Stimulated activated CD8-positive, alpha-beta memory T cell treated with anti-CD3 and anti-CD28 coated beads, Interleukin-2, amount 100 ng/mL, for 1 hour (primary cell): ENCODE data around the gene NRAP.

Experiments used
- DNase-seq, 2 donors: peaks; one replicate each; pipeline ENCODE4 v3.0.0-alpha.2; 2020; ENCODE audit warnings: low read depth in 2 of 2

The NRAP gene, protein sequence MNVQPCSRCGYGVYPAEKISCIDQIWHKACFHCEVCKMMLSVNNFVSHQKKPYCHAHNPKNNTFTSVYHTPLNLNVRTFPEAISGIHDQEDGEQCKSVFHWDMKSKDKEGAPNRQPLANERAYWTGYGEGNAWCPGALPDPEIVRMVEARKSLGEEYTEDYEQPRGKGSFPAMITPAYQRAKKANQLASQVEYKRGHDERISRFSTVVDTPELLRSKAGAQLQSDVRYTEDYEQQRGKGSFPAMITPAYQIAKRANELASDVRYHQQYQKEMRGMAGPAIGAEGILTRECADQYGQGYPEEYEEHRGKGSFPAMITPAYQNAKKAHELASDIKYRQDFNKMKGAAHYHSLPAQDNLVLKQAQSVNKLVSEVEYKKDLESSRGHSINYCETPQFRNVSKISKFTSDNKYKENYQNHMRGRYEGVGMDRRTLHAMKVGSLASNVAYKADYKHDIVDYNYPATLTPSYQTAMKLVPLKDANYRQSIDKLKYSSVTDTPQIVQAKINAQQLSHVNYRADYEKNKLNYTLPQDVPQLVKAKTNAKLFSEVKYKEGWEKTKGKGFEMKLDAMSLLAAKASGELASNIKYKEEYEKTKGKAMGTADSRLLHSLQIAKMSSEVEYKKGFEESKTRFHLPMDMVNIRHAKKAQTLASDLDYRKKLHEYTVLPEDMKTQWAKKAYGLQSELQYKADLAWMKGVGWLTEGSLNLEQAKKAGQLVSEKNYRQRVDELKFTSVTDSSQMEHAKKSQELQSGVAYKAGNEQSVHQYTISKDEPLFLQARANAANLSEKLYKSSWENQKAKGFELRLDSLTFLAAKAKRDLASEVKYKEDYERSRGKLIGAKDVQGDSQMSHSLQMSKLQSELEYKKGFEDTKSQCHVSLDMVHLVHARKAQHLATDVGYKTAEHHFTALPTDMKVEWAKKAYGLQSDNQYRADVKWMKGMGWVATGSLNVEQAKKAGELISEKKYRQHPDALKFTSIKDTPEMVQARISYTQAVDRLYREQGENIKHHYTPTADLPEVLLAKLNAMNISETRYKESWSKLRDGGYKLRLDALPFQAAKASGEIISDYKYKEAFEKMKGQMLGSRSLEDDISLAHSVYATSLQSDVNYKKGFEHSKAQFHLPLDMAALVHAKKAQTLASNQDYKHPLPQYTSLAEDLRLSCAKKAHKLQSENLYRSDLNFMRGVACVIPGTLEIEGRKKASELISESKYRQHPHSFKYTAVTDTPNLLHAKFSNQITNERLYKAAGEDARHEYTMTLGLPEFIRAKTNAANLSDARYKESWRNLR (N-terminal part only)

DNA sequence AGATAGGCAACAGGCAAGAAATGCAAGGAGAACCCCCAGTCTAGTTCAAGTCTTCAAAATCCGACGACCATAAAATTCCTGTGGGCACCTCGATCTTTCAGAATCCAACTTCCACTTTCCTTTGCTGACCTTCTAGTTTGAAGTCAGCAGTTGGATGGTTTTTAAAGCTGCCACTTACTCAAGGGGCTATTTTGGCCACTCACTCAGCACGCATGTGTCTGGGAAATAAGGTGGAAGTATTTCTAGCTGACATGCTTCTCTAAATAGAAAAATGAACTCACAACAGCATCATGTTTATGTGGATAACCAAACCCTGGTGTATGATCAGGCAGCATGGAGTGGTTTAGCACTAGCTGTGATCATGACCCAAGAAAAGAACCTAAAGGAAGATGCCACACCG is at the start of gene NRAP:
Gene NRAP, minus strand, starts transcription at position 134 of the 400 bp plus-strand sequence. CDS start 159 bp downstream, outside the sequence.
- no peak for DNase-seq

DNA sequence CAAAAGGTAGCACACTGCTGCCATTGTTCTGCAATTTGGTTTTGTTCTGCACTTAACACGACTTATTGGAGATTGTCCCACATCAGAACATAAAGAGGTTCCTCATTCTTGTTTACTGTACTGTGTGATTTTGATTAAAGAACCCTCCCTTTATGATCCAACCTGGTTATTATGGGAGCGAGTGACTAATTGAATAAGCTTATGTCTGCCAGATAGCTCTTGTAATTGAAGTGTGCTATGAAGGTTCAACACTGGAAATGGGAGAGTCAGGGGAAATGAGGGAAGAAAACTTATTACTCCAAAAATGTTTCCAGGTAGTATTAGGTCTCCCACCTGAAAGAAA is 49.8 kb upstream of the NRAP start:
- DNase-seq, result no peak

DNA sequence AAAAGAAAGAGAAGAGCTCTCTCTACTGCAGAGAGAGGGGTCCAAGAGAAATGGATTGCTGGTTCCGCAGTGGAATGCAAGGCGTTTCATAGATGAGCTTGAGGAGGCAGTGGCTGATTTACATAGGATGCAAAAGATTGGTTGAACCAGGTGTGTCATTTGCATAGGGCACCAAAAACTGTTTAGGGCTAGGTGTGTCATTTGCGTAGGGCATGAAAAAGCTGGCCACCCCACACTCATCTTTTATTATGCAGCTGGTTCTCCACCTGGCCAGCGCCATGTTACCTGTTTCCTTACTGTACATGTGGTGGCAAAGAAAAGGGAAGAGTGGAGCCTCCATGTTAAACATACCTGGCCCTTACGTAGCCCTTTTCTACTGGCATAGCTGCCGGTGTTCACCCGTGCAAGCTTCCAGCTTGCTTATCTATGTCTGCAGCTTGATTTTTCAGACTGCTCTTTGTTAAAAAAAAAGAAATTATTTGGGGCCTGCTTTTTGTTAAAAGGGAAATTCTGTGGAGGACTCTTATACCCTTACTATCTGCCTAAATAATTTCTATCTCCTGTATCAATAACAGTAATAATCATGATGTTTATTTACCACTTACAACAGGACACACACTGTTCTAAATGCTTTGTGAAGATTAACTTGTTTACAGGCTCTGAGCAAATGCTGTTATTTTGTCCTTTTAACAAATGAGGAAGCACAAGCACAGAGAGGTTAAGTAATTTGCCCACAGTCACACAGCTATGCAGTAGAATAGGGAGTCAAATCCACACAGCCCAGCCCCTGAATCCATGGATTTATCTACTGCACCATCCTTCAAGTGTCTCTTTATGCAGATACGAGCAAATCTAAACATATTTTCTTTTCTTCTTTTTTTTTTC is 49.2 kb upstream of the NRAP start:
- DNase-seq, result no peak

DNA sequence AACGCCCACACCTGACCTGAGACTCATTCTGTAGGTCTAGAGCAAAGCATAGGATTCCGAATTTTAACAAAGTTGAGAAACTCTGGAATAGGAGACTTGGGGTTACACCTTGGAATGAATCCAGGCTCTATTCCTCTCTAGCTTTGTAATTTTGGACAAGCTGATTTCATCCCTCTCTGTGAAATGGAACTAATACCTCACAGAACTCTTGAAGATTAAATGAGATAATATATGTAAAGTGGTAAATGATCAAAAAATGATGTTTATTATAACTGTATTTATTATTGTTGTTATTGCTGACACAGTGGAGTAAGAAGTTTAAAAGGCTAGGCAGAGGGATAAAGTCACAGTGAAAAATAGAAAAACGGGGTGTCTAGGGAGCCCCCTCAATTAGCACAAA is 48.2 kb upstream of the NRAP start:
- no peak for DNase-seq

DNA sequence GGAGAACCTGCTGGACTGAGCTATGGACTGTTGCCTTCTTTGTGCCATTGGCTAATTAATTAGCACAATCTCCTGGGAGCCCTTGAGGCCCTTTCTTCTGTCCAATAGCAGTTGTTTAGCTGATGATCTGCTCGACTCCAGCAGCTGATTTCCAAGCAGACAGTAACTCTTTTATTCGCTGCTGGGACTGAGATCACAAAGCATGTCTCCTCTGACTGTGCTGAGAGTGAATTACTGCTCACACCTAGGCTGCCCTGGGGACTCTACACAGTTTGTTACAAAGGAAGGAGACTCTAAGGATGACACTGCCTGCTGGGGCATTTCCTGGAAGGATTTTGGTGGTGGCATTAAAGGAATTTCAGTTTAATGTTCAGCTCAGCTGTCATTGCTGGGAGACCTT is 47.3 kb upstream of the NRAP start:
- DNase-seq, result no peak

DNA sequence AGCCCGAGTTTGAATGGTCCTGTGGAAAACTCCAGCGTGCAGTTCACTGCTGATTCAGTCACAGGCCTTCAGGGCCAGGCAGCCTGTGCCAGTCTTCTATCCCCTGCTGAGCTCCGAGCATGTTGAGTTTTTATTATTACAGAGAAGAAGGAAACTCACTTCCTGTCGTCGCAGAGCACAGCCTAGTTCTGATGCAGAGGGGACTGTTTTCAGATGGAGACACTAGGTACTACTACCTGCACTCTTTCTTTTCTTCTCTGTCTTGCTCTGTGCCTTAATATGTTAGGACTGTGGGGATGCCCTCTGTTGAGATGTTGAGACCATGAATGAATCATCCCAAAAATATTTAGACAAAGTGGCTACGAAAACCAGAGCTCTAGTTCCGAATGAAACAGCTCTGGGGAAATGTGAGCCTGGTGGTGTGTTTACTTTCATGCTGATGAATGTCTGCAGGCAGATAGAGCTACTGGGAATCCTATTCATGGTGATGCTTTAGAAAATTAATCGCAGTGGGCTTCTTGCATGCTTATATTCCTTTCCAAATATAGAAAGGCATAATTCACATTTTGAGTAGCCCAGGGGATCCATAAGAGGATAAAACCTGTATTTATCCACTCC is 45.5 kb upstream of the NRAP start:
- no peak for DNase-seq

DNA sequence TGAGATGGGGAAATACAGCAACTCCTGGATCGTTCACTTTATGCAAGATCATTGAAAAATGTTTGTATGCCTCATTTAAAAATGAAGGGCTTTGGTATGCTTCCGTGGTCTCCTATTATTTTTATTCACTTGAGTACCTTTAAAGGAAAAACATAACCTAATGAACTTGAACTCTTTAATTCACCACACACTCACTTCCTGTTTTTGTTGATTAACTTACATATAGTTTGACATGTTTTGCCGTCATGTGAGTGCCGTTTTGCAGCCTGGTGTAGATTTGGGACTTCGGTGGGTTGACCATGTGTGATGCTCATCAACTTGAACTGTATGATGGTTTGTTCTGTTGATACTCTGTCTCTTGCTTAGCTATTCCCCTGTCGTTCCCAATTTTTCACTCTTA is 44.8 kb upstream of the NRAP start:
- DNase-seq, result no peak

DNA sequence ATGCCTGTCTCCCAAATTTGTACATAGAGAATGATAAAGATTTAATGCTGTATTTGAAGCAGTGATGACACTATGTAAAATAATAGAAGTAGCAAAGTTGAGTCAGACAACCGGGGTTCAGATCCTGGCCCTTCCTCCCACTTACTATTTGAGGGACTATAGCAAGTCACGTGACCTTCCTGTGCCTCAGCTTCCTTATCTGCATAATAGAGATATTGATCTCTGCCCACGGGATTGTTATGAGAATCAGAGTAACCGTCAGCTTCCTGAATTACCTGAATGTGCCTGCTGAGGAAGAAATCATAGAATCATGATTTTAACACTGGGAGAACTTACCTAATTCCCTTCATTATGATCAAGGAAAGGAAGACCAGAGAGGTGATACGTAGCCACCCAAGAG is 42.8 kb upstream of the NRAP start:
- no peak for DNase-seq

DNA sequence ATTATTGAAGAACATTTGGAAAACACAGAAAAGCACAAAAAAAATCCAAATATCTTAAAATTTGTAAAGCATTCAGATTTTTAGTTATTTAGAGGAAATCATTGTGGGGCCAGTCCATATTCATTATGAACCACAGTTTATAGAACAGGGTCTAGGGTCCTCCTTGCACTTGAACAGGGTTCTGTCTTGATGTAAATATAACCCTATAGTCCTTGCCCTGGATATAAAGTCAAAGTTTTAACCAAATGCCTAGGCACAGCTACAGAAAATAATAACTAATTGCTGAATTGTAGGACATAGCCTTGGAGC is 41.5 kb upstream of the NRAP start:
- no peak for DNase-seq

DNA sequence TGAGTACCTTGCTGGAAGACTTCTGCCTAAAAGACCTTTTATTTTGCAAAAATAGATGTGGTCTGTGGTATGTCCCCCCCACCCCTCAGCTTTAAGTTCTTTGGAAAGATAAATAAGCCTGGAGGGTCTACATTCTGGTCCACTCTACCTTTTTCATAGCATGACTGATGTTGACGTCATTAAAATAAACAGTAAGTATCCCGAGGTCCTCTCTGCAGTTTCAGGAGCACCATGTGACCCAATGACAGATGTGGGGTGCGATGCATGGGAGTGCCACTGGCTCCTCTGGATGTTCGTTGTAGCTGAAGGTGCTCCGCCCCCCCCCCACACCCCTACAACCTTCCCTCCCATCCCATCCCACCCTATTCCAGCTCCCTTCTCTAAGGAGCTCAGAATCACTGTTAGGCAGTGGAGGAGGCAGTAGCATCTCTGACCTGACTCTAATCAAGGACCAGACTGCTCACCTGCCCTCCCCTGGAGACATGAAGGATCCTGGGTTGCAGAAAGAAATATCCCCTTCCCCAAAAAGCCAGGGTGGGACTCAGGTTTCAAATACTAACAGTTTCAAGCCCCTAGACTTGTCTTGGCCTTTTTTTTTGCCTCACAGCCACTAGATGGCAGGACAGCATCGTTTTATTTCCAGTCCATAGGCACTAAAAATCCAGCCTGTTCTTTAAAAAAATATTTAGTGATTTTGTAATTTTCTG is 40.9 kb upstream of the NRAP start:
- DNase-seq, result no peak

DNA sequence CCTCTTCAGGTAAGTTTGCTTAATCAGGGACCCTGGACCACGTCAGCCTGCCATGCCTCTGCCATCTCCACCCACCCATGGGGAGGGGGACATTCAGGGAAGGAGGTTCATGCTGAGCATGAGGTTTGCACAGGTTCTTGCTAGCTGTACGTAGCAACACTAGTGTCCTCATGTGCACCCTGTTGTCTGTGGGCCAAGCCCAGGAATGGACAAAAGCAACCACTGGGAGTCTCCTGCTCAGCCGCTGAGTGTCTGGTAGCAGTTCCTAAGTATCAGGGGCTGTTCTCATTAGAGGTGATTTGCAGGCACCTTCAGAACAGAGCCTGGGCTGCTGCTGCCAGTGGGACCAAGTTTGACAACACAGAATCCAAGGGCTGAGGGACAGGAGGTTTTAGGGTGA is 33.8 kb upstream of the NRAP start:
- DNase-seq, result no peak

DNA sequence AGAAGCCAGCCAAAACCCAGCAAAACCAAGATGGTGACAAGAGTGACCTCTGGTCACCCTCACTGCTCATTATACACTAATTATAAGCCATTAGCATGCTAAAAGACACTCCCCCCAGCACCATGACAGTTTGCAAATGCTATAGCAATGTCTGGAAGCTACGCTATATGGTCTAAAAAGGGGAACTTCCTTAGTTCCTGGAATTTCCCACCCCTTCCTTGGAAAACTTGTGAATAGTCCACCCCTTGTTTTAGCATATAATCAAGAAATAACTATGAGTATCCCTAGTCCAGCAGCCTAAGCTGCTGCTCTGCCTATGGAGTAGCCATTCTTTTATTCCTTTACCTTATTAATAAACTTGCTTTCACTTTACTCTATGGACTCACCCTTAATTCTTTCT is 31.9 kb upstream of the NRAP start:
- no peak for DNase-seq

DNA sequence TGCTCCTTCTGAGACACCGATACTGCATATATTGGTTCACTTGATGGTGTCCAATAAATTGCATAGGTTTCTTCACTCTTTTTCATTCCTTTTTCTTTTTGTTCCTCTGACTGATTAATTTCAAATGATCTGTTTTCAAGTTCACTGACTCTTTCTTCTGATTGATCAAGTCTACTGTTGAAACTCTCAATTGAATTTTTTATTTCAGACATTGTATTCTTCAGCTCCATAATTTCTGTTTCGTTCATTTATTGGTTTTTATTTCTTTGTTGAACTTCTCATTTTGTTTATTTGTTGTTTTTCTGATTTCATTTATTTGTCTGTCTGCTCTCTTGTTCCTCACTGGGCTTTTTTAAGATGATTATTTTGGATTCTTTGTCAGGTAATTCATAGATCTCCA is 29.5 kb upstream of the NRAP start:
- no peak for DNase-seq

DNA sequence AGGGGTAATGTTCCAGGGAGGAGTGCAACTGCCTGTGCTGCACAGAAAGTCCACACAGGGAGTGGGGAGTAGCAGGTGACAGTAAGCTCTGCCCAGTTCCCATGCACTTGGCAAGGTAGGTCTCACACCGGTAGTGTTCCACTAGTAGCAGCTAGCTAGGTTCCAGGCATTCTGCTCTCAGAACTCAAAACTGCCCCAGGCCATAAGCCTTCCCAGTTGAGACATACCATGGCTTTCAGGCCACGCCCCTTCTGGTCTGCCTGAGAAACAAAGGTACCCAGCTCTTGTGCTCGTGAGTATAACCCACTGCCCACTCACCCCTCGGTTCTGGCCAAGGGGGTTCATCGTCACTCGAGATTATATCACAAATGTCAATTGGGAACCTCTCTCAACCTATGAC is 28.4 kb upstream of the NRAP start:
- no peak for DNase-seq

DNA sequence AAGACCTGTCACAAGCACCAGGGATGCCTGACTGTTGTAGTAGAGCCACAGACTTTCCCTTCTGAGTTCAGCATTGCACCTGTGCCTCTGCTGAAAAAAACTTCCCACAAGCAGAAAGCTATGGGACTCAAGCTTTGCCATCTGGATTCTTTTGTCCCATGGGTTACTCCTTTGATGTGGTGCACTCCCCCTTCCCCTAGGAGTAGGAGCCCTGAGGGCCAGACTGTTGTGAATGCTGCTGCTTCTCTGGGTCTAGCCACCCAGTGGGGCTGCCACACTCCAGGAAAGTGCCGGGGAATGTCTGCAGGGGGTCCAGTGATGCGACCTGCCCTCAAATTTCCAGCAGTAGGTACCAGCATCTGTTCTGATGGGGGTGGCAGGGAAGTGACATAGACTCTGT is 27.5 kb upstream of the NRAP start:
- no peak for DNase-seq

DNA sequence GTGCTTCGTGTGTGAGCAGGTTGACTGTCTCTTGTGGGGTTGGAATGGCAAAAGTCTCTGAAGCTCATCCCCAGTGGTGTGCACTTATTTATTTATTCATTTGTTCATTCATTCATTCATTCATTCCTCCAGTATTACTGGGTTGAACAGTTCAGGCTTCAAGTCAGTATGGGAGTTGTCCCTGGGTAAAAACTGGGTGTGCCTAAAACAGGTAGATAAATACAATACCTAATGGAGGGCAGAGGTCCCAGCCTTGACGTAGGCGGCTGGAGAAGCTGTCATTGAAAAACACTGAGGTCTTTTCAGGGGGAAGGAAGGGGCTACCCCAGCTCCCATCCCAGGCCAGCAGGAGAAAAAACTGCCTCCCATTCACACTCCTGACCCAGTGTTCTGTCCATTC is 26.9 kb upstream of the NRAP start:
- no peak for DNase-seq

DNA sequence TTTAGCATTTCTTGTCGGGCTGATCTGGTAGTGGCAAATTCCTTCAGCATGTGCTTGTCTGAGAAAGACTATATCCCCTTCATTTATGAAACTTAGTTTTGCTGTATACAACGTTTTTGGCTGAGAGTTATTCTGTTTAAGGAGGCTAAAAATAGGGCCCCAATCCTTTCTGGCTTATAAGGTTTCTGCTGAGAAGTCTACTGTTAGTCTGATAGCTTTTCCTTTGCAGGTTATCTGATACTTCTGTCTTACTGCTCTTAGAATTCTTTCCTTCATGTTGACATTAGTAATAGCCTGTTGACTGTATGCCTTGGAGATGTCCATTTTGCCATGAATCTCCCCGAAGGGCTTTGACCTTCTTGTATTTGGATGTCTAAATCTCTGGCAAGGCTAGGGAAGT is 25.7 kb upstream of the NRAP start:
- DNase-seq, result no peak

DNA sequence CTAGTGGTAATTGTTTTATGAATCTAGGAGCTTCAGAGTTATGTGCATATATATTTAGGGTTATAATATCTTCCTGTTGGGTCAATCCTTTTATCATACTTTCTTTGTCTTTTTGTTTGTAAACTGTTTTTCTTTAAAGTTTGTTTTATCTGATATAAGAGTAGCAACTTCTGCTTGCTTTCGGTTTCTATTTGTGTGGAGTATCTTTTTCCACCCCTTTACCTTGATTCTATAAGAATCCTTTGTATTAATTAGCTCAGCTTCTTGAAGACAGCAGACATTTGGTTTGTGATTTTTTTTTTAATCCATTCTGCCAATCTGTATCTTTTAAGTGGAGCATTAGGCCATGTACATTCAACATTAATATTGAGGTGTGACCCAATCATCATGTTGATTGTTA is 25.2 kb upstream of the NRAP start:
- no peak for DNase-seq

DNA sequence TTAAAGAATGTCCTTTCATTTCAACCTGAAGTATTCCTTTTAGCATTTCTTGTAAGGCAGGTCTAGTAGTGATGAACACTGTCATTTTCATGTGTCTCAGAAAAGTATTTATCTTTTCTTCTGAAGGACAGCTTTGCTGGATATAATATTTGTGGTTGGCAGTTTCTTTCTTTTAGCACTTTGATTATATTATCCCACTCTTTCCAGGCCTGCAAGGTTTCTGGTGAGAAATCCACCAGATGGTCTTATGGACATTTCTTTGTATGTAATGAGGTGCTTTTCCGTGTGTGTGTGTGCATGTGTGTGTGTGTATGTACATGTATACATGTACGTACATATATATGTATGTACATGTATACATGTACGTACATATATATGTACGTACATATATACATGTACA is 23.2 kb upstream of the NRAP start:
- DNase-seq, result no peak

DNA sequence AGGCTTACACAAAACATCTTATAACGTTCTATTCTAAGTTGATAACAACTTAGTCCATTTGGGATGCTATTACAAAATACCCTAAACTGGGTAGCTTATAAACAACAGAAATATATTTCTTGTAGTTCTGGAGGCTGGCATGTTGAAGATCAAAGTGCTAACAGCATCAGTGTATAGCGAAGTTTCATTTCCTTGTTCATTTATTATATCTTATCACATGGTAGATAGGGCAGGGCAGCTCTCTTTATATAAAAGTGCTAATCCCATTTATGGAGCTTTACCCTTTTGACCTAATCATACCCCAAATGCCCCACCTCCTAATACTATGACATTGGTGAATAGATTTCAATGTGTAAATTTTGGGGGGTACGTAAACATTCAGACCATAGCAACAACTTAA is 22.2 kb upstream of the NRAP start:
- no peak for DNase-seq

DNA sequence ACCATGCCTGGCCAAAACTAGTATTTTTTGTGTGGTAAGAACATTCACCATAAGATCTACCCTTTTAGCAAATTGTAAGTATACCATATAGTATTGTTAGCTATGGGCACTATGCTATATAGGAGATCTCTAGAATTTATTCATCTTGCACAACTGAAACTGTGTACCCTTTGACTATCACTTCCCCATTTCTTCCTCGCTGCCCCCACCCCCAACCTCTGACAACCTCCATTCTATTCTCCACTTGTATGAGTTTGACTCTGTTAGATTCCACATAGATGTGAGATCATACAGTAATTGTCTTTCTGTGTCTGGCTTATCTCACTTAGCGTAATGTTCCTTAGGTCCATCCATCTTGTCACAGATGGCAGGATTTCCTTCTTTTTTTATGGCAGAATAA is 19.5 kb upstream of the NRAP start:
- DNase-seq, result no peak
